ENCODE results near the gene PRKCA.
A peak's percentile ranks its signal among the peaks of the same experiment; 100 is the strongest.
"Not testable (repeated sequence)": the region's sequence is repeated elsewhere in the genome, so short reads cannot be mapped to it uniquely, and the experiment has no call there.

PRKCA gene

GRCh38 chr17:66585472-66585871 lies 283.1 kb downstream of the PRKCA start:
- no peak for DNase-seq

- no peak for DNase-seq
Measured at GRCh38 chr17:66589892-66590291, 287.5 kb downstream of the PRKCA start.

- no peak for DNase-seq
Measured at GRCh38 chr17:66593116-66593515, 290.7 kb downstream of the PRKCA start.

GRCh38 chr17:66595893-66596292 lies 293.5 kb downstream of the PRKCA start:
- no peak for DNase-seq

- no peak for DNase-seq
Measured at GRCh38 chr17:66602659-66603384, 300.4 kb downstream of the PRKCA start.

- DNase-seq = no peak
Measured at GRCh38 chr17:66604376-66604775, 302.0 kb downstream of the PRKCA start.

- DNase-seq = no peak
Measured at GRCh38 chr17:66605541-66605940, 303.1 kb downstream of the PRKCA start.

GRCh38 chr17:66610361-66611133 lies 308.1 kb downstream of the PRKCA start:
- no peak for DNase-seq

- no peak for DNase-seq
Measured at GRCh38 chr17:66611397-66611796, 309.0 kb downstream of the PRKCA start.

- no peak for DNase-seq
Measured at GRCh38 chr17:66612993-66613392, 310.6 kb downstream of the PRKCA start.

- DNase-seq = no peak
Measured at GRCh38 chr17:66614469-66614868, 312.1 kb downstream of the PRKCA start.

GRCh38 chr17:66619206-66619605 lies 316.8 kb downstream of the PRKCA start:
- DNase-seq = no peak

GRCh38 chr17:66620528-66620927 lies 318.1 kb downstream of the PRKCA start:
- DNase-seq = no peak

- DNase-seq = not testable (repeated sequence)
Measured at GRCh38 chr17:66624630-66625029, 322.2 kb downstream of the PRKCA start.

- peak; percentile 51 for DNase-seq
Measured at GRCh38 chr17:66625311-66625767, 322.9 kb downstream of the PRKCA start.

- no peak for DNase-seq
Measured at GRCh38 chr17:66627985-66628384, 325.6 kb downstream of the PRKCA start.

- DNase-seq = no peak
Measured at GRCh38 chr17:66629762-66630161, 327.3 kb downstream of the PRKCA start.

- DNase-seq = no peak
Measured at GRCh38 chr17:66630379-66630778, 328.0 kb downstream of the PRKCA start.

- no peak for DNase-seq
Measured at GRCh38 chr17:66630828-66631472, 328.5 kb downstream of the PRKCA start.

- no peak for DNase-seq
Measured at GRCh38 chr17:66632731-66633130, 330.3 kb downstream of the PRKCA start.

GRCh38 chr17:66633317-66633965 lies 331.0 kb downstream of the PRKCA start:
- no peak for DNase-seq

- DNase-seq = no peak
Measured at GRCh38 chr17:66634193-66634592, 331.8 kb downstream of the PRKCA start.

- DNase-seq = no peak
Measured at GRCh38 chr17:66635386-66636045, 333.1 kb downstream of the PRKCA start.

All from HCEC 1CT (cell line).